ENCODE results near the gene NSUN2.
A peak's percentile ranks its signal among the peaks of the same experiment; 100 is the strongest.
"Not testable (repeated sequence)": the region's sequence is repeated elsewhere in the genome, so short reads cannot be mapped to it uniquely, and the experiment has no call there.

The NSUN2 gene

GRCh38 chr5:6583049-6583880 lies 49.6 kb downstream of the NSUN2 start:
- DNase-seq (ENCODE audit: low read depth in 2 of 2) = peak in 1 of 2 donors; percentile 7

GRCh38 chr5:6582507-6583048 lies 50.3 kb downstream of the NSUN2 start:
- no peak for DNase-seq (ENCODE audit: low read depth in 2 of 2)

- no peak for DNase-seq (ENCODE audit: low read depth in 2 of 2)
Observed at GRCh38 chr5:6581559-6582426, 51.1 kb downstream of the NSUN2 start.

DNA sequence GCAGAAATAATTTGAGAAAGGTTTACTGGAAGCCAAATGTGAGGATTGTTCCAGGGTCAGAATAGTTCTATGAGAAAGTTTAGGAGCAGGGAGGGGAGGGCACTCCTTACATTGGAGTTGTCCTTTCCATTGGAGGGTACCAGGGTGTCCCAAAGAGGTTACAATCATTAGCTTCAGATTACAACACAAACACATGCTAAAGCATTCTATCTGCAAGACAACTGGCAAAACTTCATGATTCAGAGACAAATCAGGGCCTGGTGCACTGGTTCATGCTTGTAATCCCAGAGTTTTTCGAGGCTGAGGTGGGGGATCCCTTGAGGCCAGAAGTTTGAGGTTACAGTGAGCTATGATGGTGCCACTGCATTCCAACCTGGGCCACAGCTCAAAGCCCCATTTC lies 51.8 kb downstream of the NSUN2 start:
- DNase-seq (ENCODE audit: low read depth in 2 of 2) = no peak

DNA sequence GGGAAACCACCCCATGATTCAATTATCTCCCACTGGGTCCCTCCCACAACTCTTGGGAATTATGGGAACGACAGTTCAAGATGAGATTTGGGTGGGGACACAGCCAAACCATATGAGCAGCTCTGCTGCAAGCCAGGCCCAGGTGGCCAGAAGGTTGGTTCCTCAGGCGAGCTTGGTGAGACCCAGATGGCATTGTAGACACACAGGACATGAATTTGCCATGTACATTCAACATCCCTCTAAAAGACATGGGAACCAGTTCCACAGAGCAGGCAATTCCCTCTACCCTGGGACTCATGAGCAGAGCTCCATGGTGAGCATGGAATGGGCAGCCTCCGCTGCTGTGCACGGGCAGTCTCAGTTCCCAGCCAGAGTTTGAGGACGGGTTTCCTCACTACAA lies 53.3 kb downstream of the NSUN2 start:
- no peak for DNase-seq (ENCODE audit: low read depth in 2 of 2)

GRCh38 chr5:6578676-6579343 lies 54.0 kb downstream of the NSUN2 start:
- no peak for DNase-seq (ENCODE audit: low read depth in 2 of 2)

DNA sequence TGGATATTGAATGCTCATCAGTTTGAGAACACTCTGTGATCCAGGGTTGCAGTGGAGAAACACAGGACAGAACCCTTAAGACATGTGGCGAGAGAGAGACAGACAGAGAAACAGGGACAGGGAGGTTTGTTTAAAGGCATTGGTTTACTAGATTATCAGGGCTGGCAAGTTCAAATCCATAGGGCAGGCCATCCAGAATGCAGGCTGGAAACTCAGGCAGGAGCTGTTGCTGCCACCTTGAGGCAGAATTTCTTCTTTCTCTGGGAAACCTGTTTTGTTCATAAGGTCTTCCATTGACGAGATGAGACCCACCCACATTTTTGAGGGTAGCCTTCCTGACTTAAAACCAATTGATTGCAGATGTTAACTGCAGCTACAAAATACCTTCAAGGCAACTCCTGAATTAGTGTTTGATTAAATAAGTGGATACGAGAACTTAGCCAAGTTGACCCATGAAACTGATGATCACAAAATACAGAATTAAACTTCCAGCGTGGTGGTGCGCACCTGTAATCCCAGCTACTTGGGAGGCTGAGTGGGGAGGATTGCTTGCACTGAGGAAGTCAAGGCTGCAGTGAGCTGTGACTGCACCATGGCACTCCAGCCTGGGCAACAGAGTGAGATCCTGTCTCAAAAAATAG lies 55.9 kb downstream of the NSUN2 start:
- no peak for DNase-seq (ENCODE audit: low read depth in 2 of 2)

GRCh38 chr5:6574537-6575245 lies 58.2 kb downstream of the NSUN2 start:
- no peak for DNase-seq (ENCODE audit: low read depth in 2 of 2)

- no peak for DNase-seq (ENCODE audit: low read depth in 2 of 2)
Observed at GRCh38 chr5:6574111-6574510, 58.7 kb downstream of the NSUN2 start.

- DNase-seq (ENCODE audit: low read depth in 2 of 2) = no peak
Observed at GRCh38 chr5:6573651-6574101, 59.2 kb downstream of the NSUN2 start.

GRCh38 chr5:6572825-6573380 lies 59.9 kb downstream of the NSUN2 start:
- DNase-seq (ENCODE audit: low read depth in 2 of 2) = no peak

DNA sequence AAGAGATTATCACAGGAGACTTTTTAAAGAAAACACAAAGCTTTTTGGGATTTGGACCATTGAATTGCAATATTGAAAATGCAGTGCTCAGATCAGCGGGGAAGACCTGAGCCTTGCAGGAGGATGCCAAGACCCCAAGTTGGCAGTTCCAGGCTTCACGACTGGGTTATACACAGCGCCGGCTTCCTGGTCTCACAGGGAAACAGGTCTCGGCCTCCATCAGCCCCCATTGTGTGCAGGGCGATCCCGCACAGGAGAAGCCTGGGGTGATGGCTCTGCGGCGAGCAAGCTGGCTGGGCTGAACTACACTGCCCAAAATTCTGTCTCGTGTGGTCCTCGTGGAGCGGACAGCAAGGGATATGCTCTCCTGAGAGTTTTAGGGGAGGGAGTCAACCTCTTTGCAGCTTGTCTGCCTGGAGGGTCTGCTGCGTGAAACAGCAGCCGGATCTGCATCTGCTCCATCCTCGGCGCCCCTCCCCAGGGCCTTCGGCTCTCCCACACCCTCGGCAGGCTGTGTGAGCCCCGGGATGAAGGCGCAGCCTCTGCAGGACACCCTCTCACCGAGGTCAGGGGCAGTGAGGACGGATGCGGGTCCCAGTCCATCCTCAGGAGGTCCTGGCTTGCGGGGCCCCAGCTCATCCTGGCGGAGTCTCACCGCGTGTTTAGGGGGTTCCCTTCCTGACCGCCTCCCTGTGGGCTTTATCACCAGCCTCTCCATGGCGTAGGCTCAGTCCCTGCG lies 60.6 kb downstream of the NSUN2 start:
- no peak for DNase-seq (ENCODE audit: low read depth in 2 of 2)

DNA sequence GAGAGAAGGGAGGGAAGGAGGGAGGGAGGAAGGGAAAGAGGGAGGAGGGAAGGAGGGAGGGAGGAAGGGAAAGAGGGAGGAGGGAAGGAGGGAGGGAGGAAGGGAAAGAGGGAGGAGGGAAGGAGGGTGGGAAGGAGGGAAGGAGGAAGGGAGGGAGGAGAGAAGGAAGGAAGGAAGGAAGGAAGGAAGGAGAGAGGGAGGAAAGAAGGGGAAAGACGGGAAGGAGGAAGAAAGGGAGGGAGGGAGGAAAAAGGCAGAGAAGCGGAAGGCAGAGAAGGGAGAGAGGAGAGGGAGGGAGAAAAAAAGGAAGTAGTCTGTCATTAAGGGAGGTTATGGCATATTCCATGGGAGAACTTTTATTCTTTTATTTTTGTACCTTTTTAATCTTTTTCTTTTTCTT lies 61.2 kb downstream of the NSUN2 start:
- not testable (repeated sequence) for DNase-seq (ENCODE audit: low read depth in 2 of 2)

DNA sequence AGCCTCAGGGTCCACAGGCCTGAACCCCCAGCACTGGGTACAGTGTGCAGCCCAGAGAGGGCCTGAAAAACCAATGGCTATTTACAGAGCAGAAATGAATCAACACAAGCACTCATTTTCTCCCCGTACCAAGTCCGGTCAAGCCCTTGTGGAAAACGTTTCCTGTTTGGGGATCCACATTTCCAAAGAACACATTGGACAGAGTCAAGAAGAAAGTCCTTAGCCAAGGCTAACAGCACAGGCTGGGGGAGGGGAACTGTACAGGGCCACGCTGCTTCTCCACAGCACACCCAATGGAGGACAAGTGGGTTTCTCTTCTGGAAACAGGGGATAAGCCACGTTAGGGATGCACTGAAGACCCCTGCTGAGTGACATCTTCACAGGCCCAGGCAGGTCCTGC lies 62.3 kb downstream of the NSUN2 start:
- DNase-seq (ENCODE audit: low read depth in 2 of 2) = no peak

GRCh38 chr5:6568889-6569288 lies 64.0 kb downstream of the NSUN2 start:
- no peak for DNase-seq (ENCODE audit: low read depth in 2 of 2)

DNA sequence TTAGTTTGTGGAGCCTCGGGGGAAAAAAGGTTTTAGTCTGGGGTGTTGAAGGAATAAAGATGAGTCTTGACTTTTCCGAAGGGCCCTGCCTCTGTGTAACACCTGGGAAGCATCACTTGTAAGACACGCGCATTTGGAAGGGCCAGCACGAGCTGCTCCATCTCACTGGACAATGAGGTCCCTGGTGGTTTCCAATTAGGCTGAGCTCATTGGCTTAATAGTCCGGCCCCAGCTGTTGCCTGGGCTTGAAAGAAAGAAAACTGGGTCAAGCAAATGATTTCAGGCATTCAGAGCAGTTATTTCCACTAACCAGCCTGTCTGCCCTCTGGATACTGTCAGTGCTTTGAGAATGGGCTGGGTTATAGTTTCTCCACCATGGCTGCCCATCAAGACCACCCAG lies 64.5 kb downstream of the NSUN2 start:
- DNase-seq (ENCODE audit: low read depth in 2 of 2) = no peak

DNA sequence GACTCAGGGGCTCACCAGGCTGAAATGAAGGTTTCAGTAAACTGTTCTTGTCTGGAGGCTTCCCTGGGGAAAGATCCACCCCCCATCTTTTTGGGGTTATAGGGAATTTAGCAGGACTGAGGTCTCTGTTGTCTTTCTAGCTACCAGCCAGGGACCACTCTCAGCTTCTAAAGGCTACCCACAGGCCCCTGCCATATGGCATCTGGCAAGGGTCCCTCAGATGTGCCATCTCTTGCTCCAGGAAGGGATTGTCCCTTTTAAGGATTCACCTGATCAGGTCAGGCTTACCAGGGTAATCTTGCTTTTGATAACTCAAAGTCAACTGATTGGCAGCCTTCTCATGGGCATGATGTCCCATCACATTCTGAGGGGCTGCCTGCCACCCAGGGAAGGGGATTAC lies 65.0 kb downstream of the NSUN2 start:
- DNase-seq (ENCODE audit: low read depth in 2 of 2) = no peak

GRCh38 chr5:6567068-6567467 lies 65.8 kb downstream of the NSUN2 start:
- no peak for DNase-seq (ENCODE audit: low read depth in 2 of 2)

DNA sequence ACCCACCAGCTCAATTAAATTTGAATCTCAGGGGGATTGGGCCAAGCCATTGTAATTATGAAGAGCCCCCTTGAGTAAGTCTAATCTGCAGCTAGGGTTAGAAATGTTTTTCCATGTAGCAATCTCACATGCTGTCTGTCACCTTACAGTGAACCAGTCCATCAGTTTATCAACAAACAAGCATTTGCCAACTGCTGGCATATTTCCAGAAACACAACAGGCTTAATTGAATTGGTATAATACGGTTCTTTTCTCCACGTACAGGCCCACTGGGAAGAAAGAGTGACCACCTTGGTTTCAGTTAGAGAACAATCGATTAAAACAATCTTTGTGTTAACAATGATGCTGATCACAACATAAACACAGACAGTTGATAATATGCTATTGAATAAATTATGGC lies 67.4 kb downstream of the NSUN2 start:
- no peak for DNase-seq (ENCODE audit: low read depth in 2 of 2)
